Esophagus muscularis mucosa (tissue), 4 donors: ENCODE measurements around the gene USP19. TPM values are rescaled to one million over a fixed set of nuclear protein-coding genes. Genes with fewer than 3 reads are reported as not detected.

Experiments
- DNase-seq: peaks from one replicate; pipeline ENCODE4 v3.0.0-alpha.2; 2017; ENCODE audit errors: extremely low spot score
- H3K27ac ChIP-seq, 4 donors: fragments of 200-600 bp; sonication (generic); replicated peaks in 1 of 4; 1 replicate in 3 of 4; 2 replicates in 1 of 4; pipeline ENCODE4 v1.5.1; 2016 to 2019; ENCODE audit warnings: mild to moderate bottlenecking in 1 of 4
- H3K27me3 ChIP-seq, 4 donors: fragments of 200-600 bp; sonication (generic); one replicate each; pipeline versions ENCODE4 v1.5.1 to v1.6.0; 2016 to 2019
- H3K36me3 ChIP-seq, 4 donors: fragments of 200-600 bp; sonication (generic); one replicate each; pipeline ENCODE4 v1.5.1; 2016 to 2019
- H3K4me1 ChIP-seq, 4 donors: fragments of 200-600 bp; sonication (generic); one replicate each; pipeline ENCODE4 v1.5.1; 2016 to 2019
- H3K4me3 ChIP-seq, 4 donors: fragments of 200-600 bp; sonication (generic); 1 replicate in 2 of 4; 2 replicates in 2 of 4; pipeline ENCODE4 v1.5.1; 2016 to 2019; ENCODE audit warnings: mild to moderate bottlenecking in 4 of 4, moderate library complexity in 1 of 4
- H3K9me3 ChIP-seq, 4 donors: fragments of 200-600 bp; sonication (generic); 1 replicate in 3 of 4; 2 replicates in 1 of 4; pipeline ENCODE4 v1.5.1; 2016 to 2019
- CTCF ChIP-seq, 3 experiments: fragments of 200-600 bp in 2 of 3; fragments of 450-650 bp in 1 of 3; sonication (generic) in 2 of 3; IDR thresholded peaks; one replicate each; pipeline ENCODE4 v1.5.1; 2017 to 2019; ENCODE audit warnings: antibody characterized with exemption in 3 of 3, mild to moderate bottlenecking in 2 of 3, moderate library complexity in 1 of 3
- EP300 ChIP-seq: sonication (generic); formaldehyde crosslinking; IDR thresholded peaks from one replicate; pipeline ENCODE4 v1.6.1; 2017; ENCODE audit warnings: antibody characterized with exemption
- POLR2A ChIP-seq: fragments of 450-650 bp; IDR thresholded peaks from one replicate; pipeline ENCODE4 v1.6.1; 2017; ENCODE audit warnings: antibody characterized with exemption, moderate library complexity, mild to moderate bottlenecking, low read depth
- POLR2AphosphoS5 ChIP-seq, 2 donors: sonication (generic); formaldehyde crosslinking; IDR thresholded peaks; one replicate each; pipeline ENCODE4 v1.6.1; 2017; ENCODE audit warnings: antibody characterized with exemption in 2 of 2
- WGBS: methylation state at CpG from one replicate; pipeline ENCODE4 v1.1.5; 2018; 5-methylcytosine and 5-hydroxymethylcytosine counted together
- intact Hi-C: fragments of 100-400 bp; cut with DNase I; formaldehyde crosslinking; loops from one replicate; pipeline ENCODE4 v1.15.1; 2023
- total RNA-seq, 4 donors: library from RNA; depleted of rRNA; stranded (reverse); fragments of >200 nt; gene quantifications; one replicate each; pipeline versions ENCODE4 v1.1.0 to v1.2.1, GENCODE V29; 2016

The USP19 gene
- total RNA-seq, 4 donors from 2014 or later = 57.5 to 64.4 (median 59.9) TPM

GRCh38 chr3:49133226-49133951, 12.8 kb upstream of the USP19 start:
- Histone ChIP-seq H3K4me1 (peaks cover 31 to 49% (median 43%) of the 10 kb centered on the region in 4 donors), H3K4me3 (peak overlapping the region; percentile 75 to 86 (median 85)), H3K36me3 (peaks cover 11 to 34% (median 30%) of the 10 kb centered on the region in 4 donors), H3K9me3 (no peaks in the 10 kb centered on the region), H3K27me3 (no peaks in the 10 kb centered on the region), H3K27ac (peak overlapping the region; percentile 89 to 91 (median 90))
- DNase-seq = peak; percentile 94
- intact Hi-C loops = loop anchor here (5.0 kb wide), 1 partner anchor 36 kb away; no protein-coding TSS in a partner anchor
- peak; percentile 33 for TF ChIP-seq POLR2A
- TF ChIP-seq CTCF (IDR thresholded peaks at IDR 0.05) = peak in 2 of 3 experiments; percentile 1 to 13
- no peak for TF ChIP-seq EP300
- TF ChIP-seq POLR2AphosphoS5 (IDR thresholded peaks at IDR 0.05) = peak; percentile 35 to 78
- 9% methylated on average over 27 of the region's 30 CpGs for WGBS

- Histone ChIP-seq H3K27ac (peak within 1 kb of the TSS; percentile 89 to 91 (median 90)), H3K4me1 (peaks cover 31 to 50% (median 45%) of the 10 kb centered on the region in 4 donors), H3K4me3 (peak within 1 kb of the TSS; percentile 75 to 86 (median 85)), H3K27me3 (no peaks in the 10 kb centered on the region), H3K9me3 (no peaks in the 10 kb centered on the region), H3K36me3 (peaks cover 16 to 42% (median 38%) of the 10 kb centered on the region in 4 donors)
- intact Hi-C loops = loop anchor here (5.0 kb wide), 1 partner anchor 35 kb away; no protein-coding TSS in a partner anchor
- DNase-seq = peak; percentile 94
- 15% methylated on average over 11 of the region's 28 CpGs for WGBS
- peak; percentile 78 to 82 for TF ChIP-seq POLR2AphosphoS5 (IDR thresholded peaks at IDR 0.05)
- TF ChIP-seq POLR2A = peak; percentile 33
- no peak for TF ChIP-seq EP300
- TF ChIP-seq CTCF (IDR thresholded peaks at IDR 0.05) = peak in 1 of 3 experiments; percentile 24
Measured at GRCh38 chr3:49132437-49133225, 12.0 kb upstream of the USP19 start, which contains the start of gene LAMB2. Gene LAMB2, minus strand, starts transcription at chr3:49133050. Its CDS starts 183 bp downstream, at chr3:49132867.

- Histone ChIP-seq H3K4me1 (peaks cover 31 to 50% (median 45%) of the 10 kb centered on the region in 4 donors), H3K27ac (peak overlapping the region; percentile 89 to 91 (median 90)), H3K27me3 (no peaks in the 10 kb centered on the region), H3K9me3 (no peaks in the 10 kb centered on the region), H3K36me3 (peaks cover 17 to 47% (median 43%) of the 10 kb centered on the region in 4 donors), H3K4me3 (peak overlapping the region; percentile 75 to 86 (median 85))
- DNase-seq = no peak
- TF ChIP-seq EP300 = no peak
- no peak for TF ChIP-seq POLR2AphosphoS5 (IDR thresholded peaks at IDR 0.05)
- TF ChIP-seq POLR2A = no peak
- TF ChIP-seq CTCF (IDR thresholded peaks at IDR 0.05) = no peak
- 43% methylated on average over 9 of the region's 9 CpGs for WGBS
- intact Hi-C loops = loop anchor here (5.0 kb wide), 1 partner anchor 35 kb away; no protein-coding TSS in a partner anchor
Measured at GRCh38 chr3:49132073-49132436, 11.4 kb upstream of the USP19 start.

- WGBS = 90% methylated on average over 1 of the region's 6 CpGs
- Histone ChIP-seq H3K4me1 (peaks cover 31 to 50% (median 45%) of the 10 kb centered on the region in 4 donors), H3K4me3 (peak overlapping the region; percentile 75 to 86 (median 85)), H3K27me3 (no peaks in the 10 kb centered on the region), H3K9me3 (no peaks in the 10 kb centered on the region), H3K27ac (peak overlapping the region; percentile 89 to 91 (median 90)), H3K36me3 (peaks cover 20 to 52% (median 48%) of the 10 kb centered on the region in 4 donors)
- DNase-seq = no peak
- intact Hi-C loops = loop anchor here (5.0 kb wide), 1 partner anchor 34 kb away; no protein-coding TSS in a partner anchor
- TF ChIP-seq POLR2A (no peak), EP300 (no peak)
Measured at GRCh38 chr3:49131576-49131975, 11.0 kb upstream of the USP19 start.
